ENCODE data around the gene CCDC170.

The CCDC170 gene

DNA sequence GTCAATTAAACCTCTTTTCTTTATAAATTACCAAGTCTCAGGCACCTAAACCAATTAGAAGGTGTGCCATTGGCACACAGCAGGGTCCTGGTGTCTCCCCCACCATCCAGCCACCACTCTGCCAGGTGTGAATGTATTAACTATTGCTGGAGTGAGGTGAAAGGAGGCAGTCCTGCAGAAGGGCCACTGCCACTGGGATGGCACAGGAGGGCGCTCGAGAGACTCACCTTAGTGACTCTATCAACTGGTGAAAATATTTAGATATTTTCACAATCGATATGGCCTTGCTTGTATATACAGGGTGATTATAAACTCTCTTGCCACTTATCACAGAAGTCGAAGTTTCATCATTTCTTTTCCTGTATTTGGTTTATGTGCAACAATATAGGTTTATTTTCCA, 168.1 kb downstream of the CCDC170 start:
- no peak for DNase-seq

DNA sequence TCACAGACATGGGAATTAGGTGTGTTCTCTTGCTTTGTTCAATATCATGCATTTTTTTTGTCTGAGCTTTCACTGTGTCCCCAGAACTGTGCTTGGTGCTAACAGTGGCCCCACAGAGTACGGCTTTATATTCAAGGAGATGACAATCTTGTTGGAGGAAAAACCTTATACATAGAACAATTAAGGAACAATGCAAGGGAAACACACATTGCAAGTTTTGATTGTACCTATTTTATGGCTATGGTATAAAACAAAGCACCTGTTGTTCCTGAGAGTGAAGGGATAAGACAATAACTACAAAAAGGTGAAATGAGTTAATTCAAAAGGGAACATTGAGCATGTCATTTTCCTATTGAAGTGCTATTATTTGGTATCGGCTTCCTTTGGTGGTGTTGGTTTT, 169.7 kb downstream of the CCDC170 start:
- no peak for DNase-seq

DNA sequence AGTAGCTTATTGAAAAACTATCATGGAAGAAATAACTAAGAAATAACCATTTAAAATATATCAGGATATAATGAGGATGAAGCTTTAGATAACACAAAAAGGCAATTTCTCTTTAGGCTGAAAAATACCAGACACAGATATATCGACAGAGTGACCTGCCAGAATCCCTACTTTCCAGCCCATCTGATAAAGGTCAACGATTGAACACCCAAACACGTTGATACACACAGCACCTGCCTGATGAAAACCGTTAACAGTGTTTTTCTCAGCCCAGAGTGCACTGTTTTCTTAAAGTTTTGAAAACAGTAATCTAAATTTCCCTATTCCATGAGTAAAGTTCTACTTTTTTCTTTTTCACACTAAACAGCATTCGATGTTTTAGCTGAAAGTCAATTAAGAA, 170.6 kb downstream of the CCDC170 start:
- DNase-seq: no peak

DNA sequence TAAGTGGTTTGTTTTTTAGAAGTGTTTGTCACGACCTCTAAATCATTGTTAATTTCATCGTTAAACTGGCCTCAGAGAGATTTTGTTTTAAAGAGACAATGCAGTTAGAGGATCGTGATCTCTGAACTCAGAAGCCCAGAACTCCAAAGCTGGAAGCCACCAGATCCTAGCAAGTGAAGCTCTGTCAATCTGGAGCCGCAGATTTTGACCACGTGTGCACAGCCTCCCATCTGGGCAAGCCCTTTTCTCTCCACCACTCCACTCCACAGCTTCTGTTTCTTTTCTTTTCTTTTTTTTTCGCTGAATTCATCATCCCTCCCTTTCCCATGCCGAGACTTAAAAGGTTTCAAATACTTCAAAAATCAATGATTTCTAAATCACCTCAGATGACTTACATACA, 171.5 kb downstream of the CCDC170 start:
- no peak for DNase-seq

DNA sequence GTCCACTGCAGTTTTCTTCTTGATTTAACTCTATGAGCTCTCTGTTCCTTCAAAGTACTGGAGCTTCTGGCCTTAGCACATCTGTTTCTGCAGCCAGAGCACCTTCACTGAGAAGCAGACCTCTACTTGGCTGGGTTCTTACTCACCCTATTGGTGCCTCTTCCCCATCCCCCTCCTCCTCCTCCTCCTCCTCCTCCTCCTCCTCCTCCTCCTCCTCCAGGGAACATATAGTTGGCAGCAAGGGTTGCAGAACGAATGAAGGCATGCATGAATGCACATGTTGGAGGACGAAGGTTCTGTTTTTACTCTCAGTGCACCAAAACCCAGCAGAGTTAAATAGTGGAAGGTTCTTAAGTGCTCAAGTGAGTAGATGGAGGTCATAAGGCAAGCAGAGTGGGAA, 172.7 kb downstream of the CCDC170 start:
- no peak for DNase-seq

DNA sequence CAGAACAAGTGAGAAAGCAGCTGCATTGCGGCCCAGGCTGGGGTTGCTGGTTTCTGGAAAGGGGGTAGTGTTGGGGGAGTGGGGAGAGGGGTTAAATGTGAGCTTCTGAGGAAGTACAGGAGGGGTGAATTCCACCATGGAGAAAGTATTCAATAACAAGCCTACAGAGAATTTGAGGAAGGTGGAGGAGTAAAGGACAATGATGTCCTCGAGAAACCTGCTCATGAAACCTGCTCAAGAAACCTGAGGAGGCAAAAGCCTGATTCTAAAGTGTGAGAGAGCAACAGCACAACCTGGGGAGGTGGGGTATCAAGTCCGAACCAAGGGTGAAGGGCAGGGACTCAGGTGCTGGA, 175.4 kb downstream of the CCDC170 start:
- no peak for DNase-seq

DNA sequence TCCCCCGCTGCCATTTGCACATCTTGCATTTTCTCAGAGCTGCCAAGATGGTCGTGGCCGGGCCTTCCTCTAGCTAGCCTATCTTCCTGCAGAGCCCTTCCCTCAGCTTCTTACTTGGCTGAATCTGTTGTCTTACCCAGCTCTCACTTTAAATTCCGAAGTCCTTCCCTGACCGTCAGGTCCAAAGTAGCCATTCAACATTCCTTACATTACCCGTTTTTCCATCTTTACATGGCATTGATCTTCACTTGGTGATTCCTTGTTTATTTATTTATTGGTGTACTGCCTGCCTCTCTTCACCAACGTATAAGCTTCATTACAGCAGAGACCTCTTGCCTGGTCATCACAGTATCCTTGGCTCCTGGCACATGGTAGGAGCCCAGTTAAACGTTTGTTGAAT, 176.3 kb downstream of the CCDC170 start:
- no peak for DNase-seq

All from activated naive CD4-positive, alpha-beta T cell treated with Interleukin-2 at 50 U/mL for 16 hours (primary cell).